ENCODE results near the gene SMIM7. TPM values are rescaled to one million over a fixed set of nuclear protein-coding genes. Genes with fewer than 3 reads are reported as not detected.

Gene SMIM7
- total and polyA plus RNA-seq, 2 of the 13 experiments (the other 11 are each of a cell fraction or from before 2014, with no cell fraction given): 55.7 to 74.9 TPM

DNA sequence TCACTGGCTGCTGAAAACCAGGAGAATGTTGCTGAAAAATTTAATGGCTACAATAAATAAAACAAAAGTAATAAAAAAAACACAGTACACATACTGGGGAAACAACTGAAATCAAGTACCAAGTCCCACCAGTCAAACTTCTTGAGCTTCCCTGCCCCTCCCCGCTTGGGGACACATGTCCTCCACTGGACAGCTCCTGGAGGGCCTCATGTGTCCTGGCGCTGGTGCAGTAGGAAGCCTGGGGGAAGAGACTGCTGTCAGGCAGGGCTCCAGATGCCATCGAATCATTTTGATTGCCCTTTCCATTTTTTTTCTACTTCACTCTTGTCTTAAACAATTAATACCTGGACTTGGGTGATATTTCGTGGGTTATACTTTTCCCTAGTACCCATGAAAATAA is 61.1 kb downstream of the SMIM7 start:
- CTCF ChIA-PET (ENCODE audit: low intra/inter-chr PET ratio, low total read pairs): no interaction called here
- in situ Hi-C loops (cut with HindIII; ENCODE audit: extremely low pct_ligation_motif_present, low pct_unique_long_range_greater_than_20kb) (no loop called here), intact Hi-C loops (cut with micrococcal nuclease; ENCODE audit: unreplicated experiment) (no loop called here)
- POLR2A ChIA-PET: no interaction called here
- FAIRE-seq (no peak), DNase-seq (ENCODE audit: low spot score) (no peak), ATAC-seq (no peak)
- 96% methylated on average over 4 of the region's 4 CpGs for WGBS (ENCODE audit: low lambda C conversion rate)
- H3K36me3 ChIP-seq (replicated peaks in 1 of 2; ENCODE audit: control insufficient read depth in 1 of 2, insufficient read depth in 2 of 2, low read length in 2 of 2): no peaks in the 10 kb centered on the region; a peak in 2 of 5 replicates
- TF ChIP-seq, protein P1, sequence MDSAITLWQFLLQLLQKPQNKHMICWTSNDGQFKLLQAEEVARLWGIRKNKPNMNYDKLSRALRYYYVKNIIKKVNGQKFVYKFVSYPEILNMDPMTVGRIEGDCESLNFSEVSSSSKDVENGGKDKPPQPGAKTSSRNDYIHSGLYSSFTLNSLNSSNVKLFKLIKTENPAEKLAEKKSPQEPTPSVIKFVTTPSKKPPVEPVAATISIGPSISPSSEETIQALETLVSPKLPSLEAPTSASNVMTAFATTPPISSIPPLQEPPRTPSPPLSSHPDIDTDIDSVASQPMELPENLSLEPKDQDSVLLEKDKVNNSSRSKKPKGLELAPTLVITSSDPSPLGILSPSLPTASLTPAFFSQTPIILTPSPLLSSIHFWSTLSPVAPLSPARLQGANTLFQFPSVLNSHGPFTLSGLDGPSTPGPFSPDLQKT (CRISPR knock-in tag; IDR thresholded peaks at IDR 0.05; ENCODE audit: borderline replicate concordance): no peak
- TF ChIP-seq, protein P2, sequence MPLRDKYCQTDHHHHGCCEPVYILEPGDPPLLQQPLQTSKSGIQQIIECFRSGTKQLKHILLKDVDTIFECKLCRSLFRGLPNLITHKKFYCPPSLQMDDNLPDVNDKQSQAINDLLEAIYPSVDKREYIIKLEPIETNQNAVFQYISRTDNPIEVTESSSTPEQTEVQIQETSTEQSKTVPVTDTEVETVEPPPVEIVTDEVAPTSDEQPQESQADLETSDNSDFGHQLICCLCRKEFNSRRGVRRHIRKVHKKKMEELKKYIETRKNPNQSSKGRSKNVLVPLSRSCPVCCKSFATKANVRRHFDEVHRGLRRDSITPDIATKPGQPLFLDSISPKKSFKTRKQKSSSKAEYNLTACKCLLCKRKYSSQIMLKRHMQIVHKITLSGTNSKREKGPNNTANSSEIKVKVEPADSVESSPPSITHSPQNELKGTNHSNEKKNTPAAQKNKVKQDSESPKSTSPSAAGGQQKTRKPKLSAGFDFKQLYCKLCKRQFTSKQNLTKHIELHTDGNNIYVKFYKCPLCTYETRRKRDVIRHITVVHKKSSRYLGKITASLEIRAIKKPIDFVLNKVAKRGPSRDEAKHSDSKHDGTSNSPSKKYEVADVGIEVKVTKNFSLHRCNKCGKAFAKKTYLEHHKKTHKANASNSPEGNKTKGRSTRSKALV (CRISPR knock-in tag; IDR thresholded peaks at IDR 0.05): no peak
- TF ChIP-seq, protein P3, sequence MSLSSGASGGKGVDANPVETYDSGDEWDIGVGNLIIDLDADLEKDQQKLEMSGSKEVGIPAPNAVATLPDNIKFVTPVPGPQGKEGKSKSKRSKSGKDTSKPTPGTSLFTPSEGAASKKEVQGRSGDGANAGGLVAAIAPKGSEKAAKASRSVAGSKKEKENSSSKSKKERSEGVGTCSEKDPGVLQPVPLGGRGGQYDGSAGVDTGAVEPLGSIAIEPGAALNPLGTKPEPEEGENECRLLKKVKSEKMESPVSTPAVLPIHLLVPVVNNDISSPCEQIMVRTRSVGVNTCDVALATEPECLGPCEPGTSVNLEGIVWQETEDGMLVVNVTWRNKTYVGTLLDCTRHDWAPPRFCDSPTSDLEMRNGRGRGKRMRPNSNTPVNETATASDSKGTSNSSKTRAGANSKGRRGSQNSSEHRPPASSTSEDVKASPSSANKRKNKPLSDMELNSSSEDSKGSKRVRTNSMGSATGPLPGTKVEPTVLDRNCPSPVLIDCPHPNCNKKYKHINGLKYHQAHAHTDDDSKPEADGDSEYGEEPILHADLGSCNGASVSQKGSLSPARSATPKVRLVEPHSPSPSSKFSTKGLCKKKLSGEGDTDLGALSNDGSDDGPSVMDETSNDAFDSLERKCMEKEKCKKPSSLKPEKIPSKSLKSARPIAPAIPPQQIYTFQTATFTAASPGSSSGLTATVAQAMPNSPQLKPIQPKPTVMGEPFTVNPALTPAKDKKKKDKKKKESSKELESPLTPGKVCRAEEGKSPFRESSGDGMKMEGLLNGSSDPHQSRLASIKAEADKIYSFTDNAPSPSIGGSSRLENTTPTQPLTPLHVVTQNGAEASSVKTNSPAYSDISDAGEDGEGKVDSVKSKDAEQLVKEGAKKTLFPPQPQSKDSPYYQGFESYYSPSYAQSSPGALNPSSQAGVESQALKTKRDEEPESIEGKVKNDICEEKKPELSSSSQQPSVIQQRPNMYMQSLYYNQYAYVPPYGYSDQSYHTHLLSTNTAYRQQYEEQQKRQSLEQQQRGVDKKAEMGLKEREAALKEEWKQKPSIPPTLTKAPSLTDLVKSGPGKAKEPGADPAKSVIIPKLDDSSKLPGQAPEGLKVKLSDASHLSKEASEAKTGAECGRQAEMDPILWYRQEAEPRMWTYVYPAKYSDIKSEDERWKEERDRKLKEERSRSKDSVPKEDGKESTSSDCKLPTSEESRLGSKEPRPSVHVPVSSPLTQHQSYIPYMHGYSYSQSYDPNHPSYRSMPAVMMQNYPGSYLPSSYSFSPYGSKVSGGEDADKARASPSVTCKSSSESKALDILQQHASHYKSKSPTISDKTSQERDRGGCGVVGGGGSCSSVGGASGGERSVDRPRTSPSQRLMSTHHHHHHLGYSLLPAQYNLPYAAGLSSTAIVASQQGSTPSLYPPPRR (CRISPR knock-in tag; IDR thresholded peaks at IDR 0.05; ENCODE audit: borderline replicate concordance): no peak
- TF ChIP-seq ZNF703 (CRISPR knock-in tag; IDR thresholded peaks at IDR 0.05; ENCODE audit: borderline replicate concordance) (no peak), ZNF225 (CRISPR knock-in tag; IDR thresholded peaks at IDR 0.05) (no peak), SIX4 (CRISPR knock-in tag; IDR thresholded peaks at IDR 0.05) (no peak), POGZ (CRISPR knock-in tag; IDR thresholded peaks at IDR 0.05) (no peak), NR2F2 (IDR thresholded peaks at IDR 0.05; ENCODE audit: borderline replicate concordance, low read depth) (no peak), ZNF446 (CRISPR knock-in tag; IDR thresholded peaks at IDR 0.05) (no peak), SMARCC2 (IDR thresholded peaks at IDR 0.05) (no peak), RFX1 (IDR thresholded peaks at IDR 0.05) (no peak), KDM5A (IDR thresholded peaks at IDR 0.05; ENCODE audit: borderline replicate concordance, low read length) (no peak), ZNF382 (CRISPR knock-in tag; IDR thresholded peaks at IDR 0.05; ENCODE audit: borderline replicate concordance) (no peak), THYN1 (CRISPR knock-in tag; IDR thresholded peaks at IDR 0.05; ENCODE audit: borderline replicate concordance, low read depth) (no peak), ZFP62 (CRISPR knock-in tag; IDR thresholded peaks at IDR 0.05) (no peak), HNF4A (CRISPR knock-in tag; IDR thresholded peaks at IDR 0.05) (no peak)
- TF ChIP-seq, protein P4, sequence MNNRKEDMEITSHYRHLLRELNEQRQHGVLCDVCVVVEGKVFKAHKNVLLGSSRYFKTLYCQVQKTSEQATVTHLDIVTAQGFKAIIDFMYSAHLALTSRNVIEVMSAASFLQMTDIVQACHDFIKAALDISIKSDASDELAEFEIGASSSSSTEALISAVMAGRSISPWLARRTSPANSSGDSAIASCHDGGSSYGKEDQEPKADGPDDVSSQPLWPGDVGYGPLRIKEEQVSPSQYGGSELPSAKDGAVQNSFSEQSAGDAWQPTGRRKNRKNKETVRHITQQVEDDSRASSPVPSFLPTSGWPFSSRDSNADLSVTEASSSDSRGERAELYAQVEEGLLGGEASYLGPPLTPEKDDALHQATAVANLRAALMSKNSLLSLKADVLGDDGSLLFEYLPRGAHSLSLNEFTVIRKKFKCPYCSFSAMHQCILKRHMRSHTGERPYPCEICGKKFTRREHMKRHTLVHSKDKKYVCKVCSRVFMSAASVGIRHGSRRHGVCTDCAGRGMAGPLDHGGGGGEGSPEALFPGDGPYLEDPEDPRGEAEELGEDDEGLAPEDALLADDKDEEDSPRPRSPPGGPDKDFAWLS (CRISPR knock-in tag; IDR thresholded peaks at IDR 0.05; ENCODE audit: borderline replicate concordance): no peak
- no peak overlapping the region for H3K27ac ChIP-seq (ENCODE audit: extremely low read length, insufficient read depth, low read length)
- peaks cover 31% of the 10 kb centered on the region; the same call in 1 of the 2 replicates for H4K20me1 ChIP-seq (ENCODE audit: insufficient read depth, low read length)
- H3K4me2 ChIP-seq (ENCODE audit: low read depth, low read length): no peak overlapping the region
- no peak overlapping the region for H3K9ac ChIP-seq (ENCODE audit: insufficient read depth, low read depth, low read length)
- H2AFZ ChIP-seq (ENCODE audit: low read length): no peak overlapping the region
- no TSS peak for BruUV-seq (replicated peaks)
- peaks cover 34% of the 10 kb centered on the region for H3K4me1 ChIP-seq (ENCODE audit: insufficient read depth, low read length)
- H3K27me3 ChIP-seq (ENCODE audit: control insufficient read depth in 1 of 2, insufficient read depth in 2 of 2, low read length in 2 of 2): no peaks in the 10 kb centered on the region
- no peaks in the 10 kb centered on the region for H3K9me3 ChIP-seq (ENCODE audit: low read length)
- H3K4me3 ChIP-seq (replicated peaks in 1 of 3; ENCODE audit: insufficient read depth in 1 of 3, low read depth in 2 of 3, low read length in 3 of 3): no peak overlapping the region
- peaks cover 84% of the 10 kb centered on the region for H3K79me2 ChIP-seq (ENCODE audit: insufficient read depth, low read length)
